SU-DHL-6 (cell line): ENCODE results near the gene DACH1.

Source experiments
- EZH2phosphoT487 ChIP-seq: fragments of 200-600 bp; sonication (generic), shearing (Covaris generic); conservative IDR thresholded peaks from 2 replicates; pipeline ENCODE4 v1.6.1; 2018; ENCODE audit warnings: mild to moderate bottlenecking, antibody characterized with exemption, low read length, moderate library complexity, mixed read lengths
- TF ChIP-seq, protein P1 (sequence below): fragments of 200-600 bp; sonication (generic); IDR thresholded peaks from one replicate; pipeline ENCODE4 v1.5.1; 2017; ENCODE audit warnings: antibody characterized with exemption, mild to moderate bottlenecking, low read length, moderate library complexity; ENCODE audit not compliant: insufficient read depth, poor library complexity, severe bottlenecking

DNA sequence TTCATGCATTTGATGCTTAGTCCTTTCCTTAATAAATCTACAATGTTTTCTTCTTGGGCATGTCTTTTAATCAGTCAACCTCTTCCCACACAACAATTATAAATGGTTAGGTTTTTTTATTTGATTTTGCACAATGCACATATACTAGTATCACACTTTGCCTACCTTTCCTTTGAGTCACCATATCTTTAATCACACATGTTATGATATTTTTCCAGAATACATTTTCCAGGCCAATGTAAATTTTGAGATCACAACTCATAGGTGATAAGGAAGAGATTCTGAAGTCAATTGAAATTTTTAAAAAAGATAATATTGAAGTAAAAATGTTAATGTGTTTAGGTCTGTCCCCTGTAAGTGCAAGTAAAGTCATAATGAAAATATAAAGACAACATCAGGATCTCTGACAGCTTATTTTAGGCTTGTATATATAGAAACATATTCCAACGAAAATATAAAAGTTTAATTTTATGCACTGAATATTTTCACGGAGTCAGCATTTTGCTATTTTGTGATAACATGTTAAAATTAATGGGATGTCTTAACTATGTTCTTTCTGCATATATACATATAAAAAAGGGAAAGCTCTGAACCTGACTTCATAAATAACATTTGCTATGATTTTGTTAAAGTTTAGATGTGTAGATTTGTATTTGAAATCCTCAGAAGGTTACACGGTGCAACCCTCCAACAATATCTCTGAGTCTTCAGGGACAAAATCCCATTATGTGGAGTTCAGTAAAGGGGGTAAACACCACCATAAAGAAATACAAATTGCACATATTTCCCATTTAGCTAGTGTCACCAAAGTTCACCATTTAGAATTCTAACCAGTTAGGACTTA is 351.9 kb downstream of the DACH1 start:
- TF ChIP-seq, protein P1, sequence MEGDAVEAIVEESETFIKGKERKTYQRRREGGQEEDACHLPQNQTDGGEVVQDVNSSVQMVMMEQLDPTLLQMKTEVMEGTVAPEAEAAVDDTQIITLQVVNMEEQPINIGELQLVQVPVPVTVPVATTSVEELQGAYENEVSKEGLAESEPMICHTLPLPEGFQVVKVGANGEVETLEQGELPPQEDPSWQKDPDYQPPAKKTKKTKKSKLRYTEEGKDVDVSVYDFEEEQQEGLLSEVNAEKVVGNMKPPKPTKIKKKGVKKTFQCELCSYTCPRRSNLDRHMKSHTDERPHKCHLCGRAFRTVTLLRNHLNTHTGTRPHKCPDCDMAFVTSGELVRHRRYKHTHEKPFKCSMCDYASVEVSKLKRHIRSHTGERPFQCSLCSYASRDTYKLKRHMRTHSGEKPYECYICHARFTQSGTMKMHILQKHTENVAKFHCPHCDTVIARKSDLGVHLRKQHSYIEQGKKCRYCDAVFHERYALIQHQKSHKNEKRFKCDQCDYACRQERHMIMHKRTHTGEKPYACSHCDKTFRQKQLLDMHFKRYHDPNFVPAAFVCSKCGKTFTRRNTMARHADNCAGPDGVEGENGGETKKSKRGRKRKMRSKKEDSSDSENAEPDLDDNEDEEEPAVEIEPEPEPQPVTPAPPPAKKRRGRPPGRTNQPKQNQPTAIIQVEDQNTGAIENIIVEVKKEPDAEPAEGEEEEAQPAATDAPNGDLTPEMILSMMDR, result no peak
- TF ChIP-seq EZH2phosphoT487, result no peak
